ENCODE data around the gene POLR1E. TPM values are rescaled to one million over a fixed set of nuclear protein-coding genes. Genes with fewer than 3 reads are reported as not detected.

Gene POLR1E
- total and polyA plus RNA-seq, 9 of the 15 experiments (the other 6 are each of a cell fraction or from before 2014, with no cell fraction given), result 18.9 to 102 (median 74.4) TPM

DNA sequence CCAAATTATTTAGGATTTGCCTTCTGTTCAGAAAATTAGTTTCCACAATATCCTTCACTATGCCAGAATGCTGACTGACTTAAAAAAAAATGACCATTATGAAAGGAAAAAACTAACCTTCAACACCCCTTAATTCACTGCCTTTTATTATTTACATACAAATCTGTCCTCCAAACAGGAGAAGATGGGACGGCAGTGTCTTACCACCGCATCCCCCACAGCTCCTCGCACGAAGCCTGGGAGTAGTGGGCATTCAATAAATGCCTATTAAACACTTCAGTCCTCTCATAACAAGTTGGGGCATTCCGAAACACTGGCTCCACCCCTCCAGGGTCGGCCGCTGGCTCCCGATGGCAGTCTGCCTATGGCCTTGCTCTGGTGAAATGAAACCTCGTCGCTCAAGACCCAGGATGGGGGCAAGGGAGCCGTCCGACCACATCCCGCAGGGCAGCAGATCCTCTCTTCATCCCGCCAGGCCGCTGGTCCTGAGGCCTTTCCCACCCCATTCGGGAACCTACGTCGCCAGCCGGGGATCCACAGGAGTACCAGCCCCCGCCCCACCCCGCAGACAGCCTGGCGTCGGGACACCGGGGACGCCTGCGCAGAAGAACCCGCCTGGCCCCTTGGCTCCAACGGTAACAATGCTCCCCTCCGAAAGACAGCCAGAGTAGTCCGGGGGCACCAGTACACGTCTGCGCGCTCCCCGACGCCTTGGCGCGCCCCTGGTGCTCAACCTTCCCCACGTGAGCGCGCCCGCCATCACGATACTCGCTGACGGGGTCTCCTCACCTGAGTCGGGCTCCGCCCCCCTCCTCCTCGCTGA, 21.1 kb upstream of the POLR1E start (continued):
- TF ChIP-seq DMBX1 (CRISPR knock-in tag; IDR thresholded peaks at IDR 0.05; ENCODE audit: borderline replicate concordance), result no peak
- TF ChIP-seq ZNF3 (CRISPR knock-in tag; IDR thresholded peaks at IDR 0.05), result no peak
- TF ChIP-seq ZNF668 (CRISPR knock-in tag; IDR thresholded peaks at IDR 0.05), result no peak
- no peak for TF ChIP-seq HNRNPH1 (optimal IDR thresholded peaks at IDR 0.05; ENCODE audit: low read depth, low read length)
- TF ChIP-seq SMAD1 (IDR thresholded peaks at IDR 0.05; ENCODE audit: low read depth, low read length, partially characterized antibody), result no peak
- TF ChIP-seq LCOR (CRISPR knock-in tag; IDR thresholded peaks at IDR 0.05), result no peak
- TF ChIP-seq JUN (IDR thresholded peaks at IDR 0.05; ENCODE audit: borderline replicate concordance, low read depth, low read length), result no peak
- peak; percentile 85 for TF ChIP-seq JUN (CRISPR knock-in tag; IDR thresholded peaks at IDR 0.05; ENCODE audit: borderline replicate concordance)
- peak; percentile 41; the same call in 1 of the 2 replicates for TF ChIP-seq ZFX (CRISPR knock-in tag; IDR thresholded peaks at IDR 0.05)
- TF ChIP-seq PYGO2 (tag; IDR thresholded peaks at IDR 0.05), result no peak
- TF ChIP-seq FOXA3 (CRISPR knock-in tag; conservative IDR thresholded peaks at IDR 0.05 in 1 of 2, IDR thresholded peaks at IDR 0.05 in 1 of 2), result peak in 1 of 2 experiments; percentile 83; a peak in 1 of 4 replicates
- no peak for TF ChIP-seq FOXM1 (IDR thresholded peaks at IDR 0.05; ENCODE audit: low read depth)
- peak; percentile 84; the same call in 1 of the 2 replicates for TF ChIP-seq FOXM1 (CRISPR knock-in tag; IDR thresholded peaks at IDR 0.05; ENCODE audit: low read depth)
- no peak for TF ChIP-seq PCBP1 (IDR thresholded peaks at IDR 0.05; ENCODE audit: low read depth, low read length, poor library complexity, severe bottlenecking)
- TF ChIP-seq CREB1 (IDR thresholded peaks at IDR 0.05), result 0 out of 2 replicates have a peak, but pooled peaks have one; percentile 33
- no peak for TF ChIP-seq CREB1 (CRISPR knock-in tag; IDR thresholded peaks at IDR 0.05)
- peak; percentile 68 for TF ChIP-seq CEBPG (CRISPR knock-in tag; IDR thresholded peaks at IDR 0.05)
- TF ChIP-seq CEBPG (tag; conservative IDR thresholded peaks at IDR 0.05 in 1 of 2, IDR thresholded peaks at IDR 0.05 in 1 of 2), result no peak
- TF ChIP-seq NCOA1 (IDR thresholded peaks at IDR 0.05; ENCODE audit: low read depth), result 0 out of 2 replicates have a peak, but pooled peaks have one; percentile 16
- no peak for TF ChIP-seq PML (IDR thresholded peaks at IDR 0.05; ENCODE audit: low read length)
- TF ChIP-seq ZC3H4 (CRISPR knock-in tag; IDR thresholded peaks at IDR 0.05; ENCODE audit: borderline replicate concordance), result no peak
- TF ChIP-seq HMGXB4 (CRISPR knock-in tag; IDR thresholded peaks at IDR 0.05), result peak; percentile 84; the same call in 1 of the 2 replicates
- TF ChIP-seq CCAR2 (IDR thresholded peaks at IDR 0.05; ENCODE audit: low read depth, low read length), result no peak
- no peak for TF ChIP-seq FOXP4 (CRISPR knock-in tag; IDR thresholded peaks at IDR 0.05; ENCODE audit: borderline replicate concordance)
- TF ChIP-seq CHD1 (IDR thresholded peaks at IDR 0.05; ENCODE audit: low read length), result peak; percentile 90
- TF ChIP-seq E2F3 (CRISPR knock-in tag; IDR thresholded peaks at IDR 0.05), result 0 out of 2 replicates have a peak, but pooled peaks have one; percentile 4

Data from K562 (cell line).